Adrenal gland (tissue), 5 donors: Measurements from ENCODE around the gene SAMD11.

Experiments used
- CTCF ChIP-seq, 6 experiments: fragments of 450-650 bp in 4 of 6; fragments of 200-600 bp in 2 of 6; sonication (generic) in 1 of 6; IDR thresholded peaks; 1 replicate in 5 of 6; 2 replicates in 1 of 6; pipeline versions ENCODE4 v1.5.1 to v1.8.0; 2016 to 2021; ENCODE audit warnings: antibody characterized with exemption in 6 of 6, mild to moderate bottlenecking in 2 of 6, moderate library complexity in 1 of 6
- POLR2A ChIP-seq, 2 donors: fragments of 450-650 bp; IDR thresholded peaks; one replicate each; pipeline ENCODE4 v1.6.1; 2017; ENCODE audit warnings: antibody characterized with exemption in 2 of 2, mild to moderate bottlenecking in 2 of 2, moderate library complexity in 1 of 2
- donor health status: DM: no; HTN: no; CAD: no.

GRCh38 chr1:906600-907420 is 16.9 kb upstream of the SAMD11 start:
- TF ChIP-seq CTCF (IDR thresholded peaks at IDR 0.05) (no peak), POLR2A (IDR thresholded peaks at IDR 0.05) (no peak)
